Measurements from ENCODE around the gene CRLF2. TPM values are rescaled to one million over a fixed set of nuclear protein-coding genes. Genes with fewer than 3 reads are reported as not detected.
"Not testable (repeated sequence)": the region's sequence is repeated elsewhere in the genome, so short reads cannot be mapped to it uniquely, and the experiment has no call there.

The CRLF2 gene
- total and polyA plus RNA-seq, 12 donors, result not detected

- no peaks in the 10 kb centered on the region for H3K9me3 ChIP-seq (replicated peaks in 1 of 3)
- no peaks in the 10 kb centered on the region for H3K27me3 ChIP-seq
- TF ChIP-seq CTCF (IDR thresholded peaks at IDR 0.05), result no peak
- no peak for TF ChIP-seq POLR2A (IDR thresholded peaks at IDR 0.05)
- no peaks in the 10 kb centered on the region for H3K4me1 ChIP-seq (replicated peaks in 1 of 2)
- H3K36me3 ChIP-seq (replicated peaks in 1 of 2), result no peaks in the 10 kb centered on the region
- no peak for DNase-seq
- no peak overlapping the region for H3K4me3 ChIP-seq
- intact Hi-C loops (cut with DNase I), result no loop called here
- 57 to 73% (median 67%) methylated on average over 14 to 15 of the region's 15 CpGs for WGBS, 4 donors
- H3K27ac ChIP-seq, result no peak overlapping the region
These were observed 19.5 kb upstream of the CRLF2 start for GRCh38 chrX:1231850-1232465.

GRCh38 chrX:1228101-1228500, 15.7 kb upstream of the CRLF2 start:
- H3K4me1 ChIP-seq (replicated peaks in 1 of 2); intact Hi-C loops (cut with DNase I); H3K27me3 ChIP-seq; H3K27ac ChIP-seq; H3K4me3 ChIP-seq; H3K36me3 ChIP-seq (replicated peaks in 1 of 2); DNase-seq; H3K9me3 ChIP-seq (replicated peaks in 1 of 3): not testable (repeated sequence)
- 83 to 89% (median 86%) methylated on average over 8 of the region's 8 CpGs for WGBS, 4 donors

GRCh38 chrX:1226249-1226648, 13.8 kb upstream of the CRLF2 start:
- no peaks in the 10 kb centered on the region for H3K36me3 ChIP-seq (replicated peaks in 1 of 2)
- no peaks in the 10 kb centered on the region for H3K4me1 ChIP-seq (replicated peaks in 1 of 2)
- DNase-seq, result no peak
- no peak overlapping the region for H3K4me3 ChIP-seq
- H3K27ac ChIP-seq, result no peak overlapping the region
- H3K27me3 ChIP-seq, result no peaks in the 10 kb centered on the region
- TF ChIP-seq CTCF (IDR thresholded peaks at IDR 0.05) (no peak), POLR2A (IDR thresholded peaks at IDR 0.05) (no peak)
- intact Hi-C loops (cut with DNase I), result no loop called here
- no peaks in the 10 kb centered on the region for H3K9me3 ChIP-seq (replicated peaks in 1 of 3)

DNA sequence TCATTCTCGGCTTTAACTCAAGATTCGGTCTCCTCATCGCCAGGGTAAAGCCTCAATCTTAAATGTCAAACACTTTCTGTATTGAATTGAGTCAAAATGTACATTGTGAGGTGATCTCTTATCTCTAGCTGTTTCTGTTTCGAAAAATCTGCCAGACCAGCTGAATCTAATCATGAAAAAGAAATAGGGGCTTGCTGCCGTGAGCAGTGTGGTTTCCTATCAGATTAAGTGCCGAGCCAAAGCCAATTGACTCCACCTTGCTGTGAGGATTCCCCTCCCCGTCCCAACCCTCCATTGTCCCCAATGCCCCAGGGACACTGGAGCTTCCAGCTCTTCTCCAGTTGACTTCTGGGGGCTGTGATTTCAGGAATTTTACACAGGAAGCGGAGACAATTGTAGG, 12.5 kb upstream of the CRLF2 start:
- no peak overlapping the region for H3K27ac ChIP-seq
- TF ChIP-seq POLR2A (IDR thresholded peaks at IDR 0.05), result no peak
- no peak for DNase-seq
- H3K9me3 ChIP-seq (replicated peaks in 1 of 3), result no peaks in the 10 kb centered on the region
- H3K4me1 ChIP-seq (replicated peaks in 1 of 2), result no peaks in the 10 kb centered on the region
- intact Hi-C loops (cut with DNase I), result no loop called here
- H3K4me3 ChIP-seq, result no peak overlapping the region
- whole genome bisulfite sequencing, 4 donors, result 45 to 54% (median 50%) methylated on average over 8 of the region's 8 CpGs
- no peaks in the 10 kb centered on the region for H3K36me3 ChIP-seq (replicated peaks in 1 of 2)
- H3K27me3 ChIP-seq, result no peaks in the 10 kb centered on the region

GRCh38 chrX:1223242-1223600, 10.8 kb upstream of the CRLF2 start:
- no peaks in the 10 kb centered on the region for H3K36me3 ChIP-seq (replicated peaks in 1 of 2)
- H3K27me3 ChIP-seq, result no peaks in the 10 kb centered on the region
- no peaks in the 10 kb centered on the region for H3K4me1 ChIP-seq (replicated peaks in 1 of 2)
- no peak for DNase-seq
- H3K27ac ChIP-seq, result no peak overlapping the region
- intact Hi-C loops (cut with DNase I), result no loop called here
- H3K4me3 ChIP-seq, result no peak overlapping the region
- no peaks in the 10 kb centered on the region for H3K9me3 ChIP-seq (replicated peaks in 1 of 3)
- TF ChIP-seq CTCF (IDR thresholded peaks at IDR 0.05), result no peak
